ENCODE measurements around the gene PAK6. TPM values are rescaled to one million over a fixed set of nuclear protein-coding genes. Genes with fewer than 3 reads are reported as not detected.
A peak's percentile ranks its signal among the peaks of the same experiment; 100 is the strongest.

PAK6 gene
- total RNA-seq, 1 donor from 2014 or later = 19.9 TPM

DNA sequence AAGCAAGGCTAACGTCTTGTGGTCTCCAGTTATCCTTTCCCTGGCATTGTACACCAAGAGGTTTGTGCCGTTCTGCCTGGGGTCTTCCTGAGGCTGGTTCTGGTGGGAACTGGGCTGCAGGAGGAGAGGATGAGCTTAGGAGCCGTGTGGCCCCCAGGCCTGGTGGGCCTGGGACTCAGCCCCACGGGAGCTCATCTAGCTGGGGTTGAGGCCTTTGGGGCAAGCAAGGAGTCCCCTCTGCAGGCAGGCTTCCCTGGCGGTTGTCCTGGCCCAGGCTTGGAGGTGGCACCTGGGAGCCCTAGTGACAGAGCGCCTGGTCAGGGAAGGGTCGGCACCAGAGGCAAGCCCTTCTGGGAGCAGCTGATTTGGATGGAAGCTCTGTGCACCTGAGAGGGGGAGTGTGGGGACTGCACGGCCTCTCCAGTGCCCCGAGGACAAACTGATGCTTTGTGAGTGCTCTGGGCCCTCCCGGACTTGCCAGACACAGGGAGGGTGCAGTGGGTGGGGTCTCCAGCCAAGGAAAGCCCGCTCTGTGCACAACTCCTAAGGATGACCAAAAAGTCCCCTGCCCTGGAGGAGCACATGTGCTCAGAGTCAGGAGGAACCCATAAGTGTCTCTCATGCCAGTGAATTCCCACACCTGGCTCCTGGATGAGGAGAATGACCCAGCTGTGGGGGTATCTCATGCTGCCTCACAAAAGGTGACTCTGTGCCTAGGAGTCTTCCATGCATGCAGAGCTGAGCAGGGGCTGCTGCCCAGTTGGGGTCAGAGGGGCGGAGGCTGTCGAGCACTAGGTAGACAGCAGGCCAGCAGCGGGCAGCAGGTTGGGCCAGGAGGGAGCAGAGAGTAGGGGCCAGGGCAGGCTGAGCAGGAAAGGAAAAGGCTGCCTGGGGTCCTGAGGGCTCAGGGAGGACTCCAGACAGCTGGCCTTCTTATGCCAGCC is 2.7 kb downstream of the PAK6 start:
- Histone ChIP-seq H3K4me1 (peaks cover 35% of the 10 kb centered on the region), H3K4me3 (peak overlapping the region in 1 of 2 donors; percentile 14), H3K27ac (peak overlapping the region; percentile 5), H3K27me3 (no peaks in the 10 kb centered on the region), H3K9me3 (no peaks in the 10 kb centered on the region), H3K36me3 (no peaks in the 10 kb centered on the region)
- TF ChIP-seq POLR2AphosphoS5 (IDR thresholded peaks at IDR 0.05; ENCODE audit: insufficient read depth in 1 of 2, low read depth in 1 of 2) (no peak), POLR2A (IDR thresholded peaks at IDR 0.05) (no peak)
- TF ChIP-seq, protein P1, sequence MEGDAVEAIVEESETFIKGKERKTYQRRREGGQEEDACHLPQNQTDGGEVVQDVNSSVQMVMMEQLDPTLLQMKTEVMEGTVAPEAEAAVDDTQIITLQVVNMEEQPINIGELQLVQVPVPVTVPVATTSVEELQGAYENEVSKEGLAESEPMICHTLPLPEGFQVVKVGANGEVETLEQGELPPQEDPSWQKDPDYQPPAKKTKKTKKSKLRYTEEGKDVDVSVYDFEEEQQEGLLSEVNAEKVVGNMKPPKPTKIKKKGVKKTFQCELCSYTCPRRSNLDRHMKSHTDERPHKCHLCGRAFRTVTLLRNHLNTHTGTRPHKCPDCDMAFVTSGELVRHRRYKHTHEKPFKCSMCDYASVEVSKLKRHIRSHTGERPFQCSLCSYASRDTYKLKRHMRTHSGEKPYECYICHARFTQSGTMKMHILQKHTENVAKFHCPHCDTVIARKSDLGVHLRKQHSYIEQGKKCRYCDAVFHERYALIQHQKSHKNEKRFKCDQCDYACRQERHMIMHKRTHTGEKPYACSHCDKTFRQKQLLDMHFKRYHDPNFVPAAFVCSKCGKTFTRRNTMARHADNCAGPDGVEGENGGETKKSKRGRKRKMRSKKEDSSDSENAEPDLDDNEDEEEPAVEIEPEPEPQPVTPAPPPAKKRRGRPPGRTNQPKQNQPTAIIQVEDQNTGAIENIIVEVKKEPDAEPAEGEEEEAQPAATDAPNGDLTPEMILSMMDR (IDR thresholded peaks at IDR 0.05) = no peak
- DNase-seq (ENCODE audit: extremely low spot score in 2 of 2) = peak; percentile 83 to 88
- intact Hi-C loops (cut with DNase I) = no loop called here

DNA sequence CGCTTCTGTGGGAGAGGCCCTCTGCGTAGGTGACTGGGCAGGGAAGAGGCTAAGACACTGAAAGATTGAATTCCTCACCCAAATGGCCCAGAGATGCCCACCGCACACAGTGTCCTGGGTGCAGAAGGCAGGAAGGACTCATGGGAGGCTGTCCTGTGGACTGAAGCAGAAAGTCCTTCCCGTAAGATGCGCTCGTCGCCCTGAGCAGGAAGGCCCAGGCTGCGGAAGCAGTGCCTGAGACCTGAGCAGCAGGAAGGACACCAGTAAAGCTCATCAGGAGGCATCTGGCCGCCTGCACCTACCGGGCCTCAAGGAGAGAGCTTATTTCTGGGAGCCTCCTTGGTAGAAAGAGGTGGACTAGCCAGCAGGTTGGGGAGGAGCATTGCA is 3.3 kb downstream of the PAK6 start:
- intact Hi-C loops (cut with DNase I) = no loop called here
- peaks cover 35% of the 10 kb centered on the region for H3K4me1 ChIP-seq
- H3K27ac ChIP-seq = no peak overlapping the region
- H3K9me3 ChIP-seq = no peaks in the 10 kb centered on the region
- DNase-seq (ENCODE audit: extremely low spot score in 2 of 2) = peak in 1 of 2 donors; percentile 77
- no peaks in the 10 kb centered on the region for H3K36me3 ChIP-seq
- no peak for TF ChIP-seq POLR2A (IDR thresholded peaks at IDR 0.05)
- TF ChIP-seq, protein P1 (IDR thresholded peaks at IDR 0.05) = no peak
- no peak for TF ChIP-seq POLR2AphosphoS5 (IDR thresholded peaks at IDR 0.05; ENCODE audit: insufficient read depth in 1 of 2, low read depth in 1 of 2)
- H3K4me3 ChIP-seq = no peak overlapping the region
- H3K27me3 ChIP-seq = no peaks in the 10 kb centered on the region

DNA sequence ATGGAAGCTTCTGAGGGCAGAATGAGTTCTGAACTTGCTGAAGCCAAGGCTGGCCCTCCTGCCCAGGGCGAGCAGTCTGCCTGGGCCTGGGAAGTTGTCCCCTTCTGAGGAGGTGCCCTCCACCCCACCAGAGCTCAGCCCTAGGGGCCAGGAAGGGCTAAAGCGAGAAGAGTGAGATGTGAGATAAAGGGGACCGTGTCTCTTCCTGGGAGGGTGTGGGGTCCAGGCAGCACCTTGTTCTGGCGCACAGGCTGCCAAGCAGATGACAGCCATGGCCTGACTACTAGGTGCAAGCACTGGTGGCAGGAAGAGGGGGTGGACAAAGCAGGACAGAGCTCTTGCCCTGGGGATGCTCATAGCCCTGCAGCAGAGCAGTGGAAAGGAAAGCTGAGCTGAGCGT is 3.7 kb downstream of the PAK6 start:
- intact Hi-C loops (cut with DNase I) = no loop called here
- no peak overlapping the region for H3K27ac ChIP-seq
- H3K4me3 ChIP-seq = no peak overlapping the region
- no peaks in the 10 kb centered on the region for H3K27me3 ChIP-seq
- TF ChIP-seq POLR2AphosphoS5 (IDR thresholded peaks at IDR 0.05; ENCODE audit: insufficient read depth in 1 of 2, low read depth in 1 of 2) (no peak), POLR2A (IDR thresholded peaks at IDR 0.05) (no peak)
- TF ChIP-seq, protein P1 (IDR thresholded peaks at IDR 0.05) = no peak
- peaks cover 35% of the 10 kb centered on the region for H3K4me1 ChIP-seq
- DNase-seq (ENCODE audit: extremely low spot score in 2 of 2) = peak in 1 of 2 donors; percentile 72
- H3K9me3 ChIP-seq = no peaks in the 10 kb centered on the region
- H3K36me3 ChIP-seq = no peaks in the 10 kb centered on the region

DNA sequence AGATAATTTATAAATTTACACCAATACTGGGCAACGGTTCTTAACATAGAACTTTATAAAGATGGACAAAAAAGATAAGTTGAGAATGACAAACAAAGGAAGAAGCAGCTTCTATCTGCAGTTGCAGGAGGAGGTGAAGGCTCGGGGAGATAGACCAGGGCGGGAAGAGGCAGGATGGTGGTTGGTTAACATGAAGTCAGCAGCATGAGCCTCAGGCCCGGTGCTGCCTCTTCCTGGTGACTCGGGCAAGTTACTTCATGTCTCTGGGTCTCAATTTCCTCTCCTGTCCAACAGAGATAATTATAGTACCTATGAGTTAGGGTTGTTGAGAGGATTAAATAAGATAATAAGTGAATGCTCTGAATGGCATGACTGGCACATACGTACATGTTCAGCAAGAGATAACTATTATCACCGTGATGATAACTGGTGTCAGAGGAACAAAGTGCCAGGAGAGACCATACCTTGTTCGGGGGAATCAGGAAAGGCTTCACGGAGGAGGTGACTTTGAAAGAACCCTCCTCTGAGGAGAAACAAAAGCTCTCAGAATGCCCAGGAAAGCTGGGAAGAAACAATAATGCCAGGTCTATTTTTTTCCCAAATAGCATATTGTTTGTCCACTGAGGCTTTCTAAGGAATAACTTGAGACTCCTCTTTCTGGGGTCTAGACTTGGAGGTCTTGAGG is 4.4 kb downstream of the PAK6 start:
- H3K9me3 ChIP-seq = no peaks in the 10 kb centered on the region
- intact Hi-C loops (cut with DNase I) = no loop called here
- H3K36me3 ChIP-seq = no peaks in the 10 kb centered on the region
- TF ChIP-seq, protein P1 (IDR thresholded peaks at IDR 0.05) = no peak
- TF ChIP-seq POLR2A (IDR thresholded peaks at IDR 0.05) = no peak
- peak in 1 of 2 donors; percentile 21 for TF ChIP-seq POLR2AphosphoS5 (IDR thresholded peaks at IDR 0.05; ENCODE audit: insufficient read depth in 1 of 2, low read depth in 1 of 2)
- DNase-seq (ENCODE audit: extremely low spot score in 2 of 2) = no peak
- no peak overlapping the region for H3K27ac ChIP-seq
- no peak overlapping the region for H3K4me3 ChIP-seq
- peaks cover 36% of the 10 kb centered on the region for H3K4me1 ChIP-seq
- no peaks in the 10 kb centered on the region for H3K27me3 ChIP-seq

Measured in vagina (tissue), 2 donors.